C4-2B (cell line): Measurements from ENCODE around the gene AMOTL2.

Experiments used
- ZFX ChIP-seq: fragments of 450-650 bp; IDR thresholded peaks from 2 replicates; pipeline ENCODE4 v1.6.1; 2017
- TF ChIP-seq, protein P1 (sequence below): fragments of 450-650 bp; conservative IDR thresholded peaks from 2 replicates; pipeline ENCODE4 v1.5.1; 2017; ENCODE audit warnings: mild to moderate bottlenecking

DNA sequence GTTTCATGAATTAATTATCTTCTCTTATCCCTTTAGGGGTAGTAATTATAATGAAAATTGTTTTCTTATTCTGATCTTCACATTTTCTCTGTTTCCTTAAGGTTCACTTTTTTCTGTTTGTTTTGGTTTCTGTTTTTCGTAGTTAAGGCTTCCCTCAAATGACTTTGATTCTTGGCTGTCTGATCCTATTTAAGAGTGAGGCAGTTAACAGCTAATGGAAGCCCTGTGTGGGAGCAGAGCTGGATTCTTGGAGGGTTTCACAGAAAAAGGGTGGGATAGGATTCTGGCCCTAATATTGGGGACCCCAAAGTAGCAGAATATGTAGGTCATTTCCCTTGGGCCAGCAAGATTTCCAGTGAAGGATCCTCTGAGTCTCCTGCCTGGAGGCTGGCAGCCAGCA, 6.8 kb upstream of the AMOTL2 start:
- TF ChIP-seq, protein P1, sequence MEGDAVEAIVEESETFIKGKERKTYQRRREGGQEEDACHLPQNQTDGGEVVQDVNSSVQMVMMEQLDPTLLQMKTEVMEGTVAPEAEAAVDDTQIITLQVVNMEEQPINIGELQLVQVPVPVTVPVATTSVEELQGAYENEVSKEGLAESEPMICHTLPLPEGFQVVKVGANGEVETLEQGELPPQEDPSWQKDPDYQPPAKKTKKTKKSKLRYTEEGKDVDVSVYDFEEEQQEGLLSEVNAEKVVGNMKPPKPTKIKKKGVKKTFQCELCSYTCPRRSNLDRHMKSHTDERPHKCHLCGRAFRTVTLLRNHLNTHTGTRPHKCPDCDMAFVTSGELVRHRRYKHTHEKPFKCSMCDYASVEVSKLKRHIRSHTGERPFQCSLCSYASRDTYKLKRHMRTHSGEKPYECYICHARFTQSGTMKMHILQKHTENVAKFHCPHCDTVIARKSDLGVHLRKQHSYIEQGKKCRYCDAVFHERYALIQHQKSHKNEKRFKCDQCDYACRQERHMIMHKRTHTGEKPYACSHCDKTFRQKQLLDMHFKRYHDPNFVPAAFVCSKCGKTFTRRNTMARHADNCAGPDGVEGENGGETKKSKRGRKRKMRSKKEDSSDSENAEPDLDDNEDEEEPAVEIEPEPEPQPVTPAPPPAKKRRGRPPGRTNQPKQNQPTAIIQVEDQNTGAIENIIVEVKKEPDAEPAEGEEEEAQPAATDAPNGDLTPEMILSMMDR, result no peak
- no peak for TF ChIP-seq ZFX
